Thymus (tissue), 11 donors: ENCODE measurements around the gene GRIK4. TPM values are rescaled to one million over a fixed set of nuclear protein-coding genes. Genes with fewer than 3 reads are reported as not detected.

Source experiments
- DNase-seq, 9 donors: peaks; one replicate each; pipeline ENCODE4 v3.0.0-alpha.2; 2013; ENCODE audit warnings: low spot score in 9 of 9, low read depth in 6 of 9, missing footprints in 1 of 9
- H3K27ac ChIP-seq, 2 donors: one replicate each; pipeline ENCODE4 v1.5.1; 2013; ENCODE audit warnings: control low read depth in 1 of 2, low read depth in 1 of 2, low read length in 1 of 2, mild to moderate bottlenecking in 1 of 2, moderate library complexity in 1 of 2
- H3K27me3 ChIP-seq, 2 donors: one replicate each; pipeline ENCODE4 v1.5.1; 2013; ENCODE audit warnings: low read length in 1 of 2; ENCODE audit not compliant: control insufficient read depth in 2 of 2, insufficient read depth in 1 of 2
- H3K36me3 ChIP-seq, 2 donors: one replicate each; pipeline ENCODE4 v1.5.1; 2013; ENCODE audit warnings: low read length in 1 of 2, mild to moderate bottlenecking in 1 of 2, moderate library complexity in 1 of 2; ENCODE audit not compliant: control insufficient read depth in 2 of 2, insufficient read depth in 2 of 2
- H3K4me1 ChIP-seq, 2 donors: one replicate each; pipeline ENCODE4 v1.5.1; 2013; ENCODE audit warnings: low read length in 2 of 2; ENCODE audit not compliant: control insufficient read depth in 2 of 2, insufficient read depth in 2 of 2
- H3K4me3 ChIP-seq, 2 donors: one replicate each; pipeline ENCODE4 v1.5.1; 2013; ENCODE audit warnings: low read length in 2 of 2, control low read depth in 1 of 2, mild to moderate bottlenecking in 1 of 2
- H3K9me3 ChIP-seq, 2 donors: one replicate each; pipeline ENCODE4 v1.5.1; 2013; ENCODE audit warnings: low read length in 1 of 2, mild to moderate bottlenecking in 1 of 2; ENCODE audit not compliant: control insufficient read depth in 2 of 2, insufficient read depth in 1 of 2
- WGBS: extraction: QIAGEN DNeasy Blood & Tissue Kit; methylation state at CpG from one replicate; pipeline ENCODE4 v1.1.7; 2013; 5-methylcytosine and 5-hydroxymethylcytosine counted together
- polyA plus RNA-seq: library from polyadenylated mRNA; stranded (reverse); fragments of 200-250 nt; gene quantifications from one replicate; pipeline ENCODE4 v1.2.3, GENCODE V29; 2013
- total RNA-seq: library from RNA; stranded (reverse); fragments of 120-200 nt; gene quantifications from one replicate; pipeline ENCODE4 v1.2.4, GENCODE V29; 2013
- donor health status: healthy.

GRIK4 gene
- total and polyA plus RNA-seq, 2 donors, result 0.11 to 0.19 TPM

DNA sequence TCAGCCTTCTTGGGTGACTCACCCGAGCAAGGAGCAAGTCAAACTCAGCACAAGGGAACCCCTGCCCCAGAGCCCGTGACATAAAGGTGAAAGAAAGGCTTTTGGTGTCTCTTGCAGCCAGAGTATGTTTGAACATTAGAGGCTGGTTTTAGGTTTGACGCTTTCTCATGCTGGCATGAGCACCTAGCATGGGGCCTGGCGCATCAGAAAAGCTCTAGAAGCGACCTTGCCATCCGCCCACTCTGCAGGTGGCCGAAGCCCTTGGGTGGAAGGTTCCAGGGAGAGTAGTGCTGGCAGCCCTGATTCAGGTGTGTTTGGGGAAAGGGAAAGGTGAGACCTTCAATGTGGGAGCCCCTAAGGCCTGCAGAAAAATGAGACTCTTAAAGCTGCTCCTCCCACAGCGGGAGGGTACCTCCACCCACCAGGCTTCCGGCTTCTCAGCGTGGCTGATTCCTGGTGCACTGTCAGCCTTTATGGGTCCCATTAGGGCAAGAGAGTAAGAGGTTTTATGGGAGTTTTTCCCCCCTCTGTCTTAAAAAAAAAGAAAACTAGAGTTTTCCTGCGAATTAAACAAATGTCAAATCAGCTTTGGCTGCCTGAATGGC is 88.4 kb downstream of the GRIK4 start:
- no peaks in the 10 kb centered on the region for H3K4me1 ChIP-seq
- 92% methylated on average over 11 of the region's 11 CpGs for WGBS
- no peak overlapping the region for H3K27ac ChIP-seq
- no peaks in the 10 kb centered on the region for H3K36me3 ChIP-seq
- no peaks in the 10 kb centered on the region for H3K9me3 ChIP-seq
- no peaks in the 10 kb centered on the region for H3K27me3 ChIP-seq
- no peak for DNase-seq
- no peak overlapping the region for H3K4me3 ChIP-seq

- Histone ChIP-seq H3K36me3 (no peaks in the 10 kb centered on the region), H3K27me3 (no peaks in the 10 kb centered on the region), H3K9me3 (no peaks in the 10 kb centered on the region), H3K27ac (no peak overlapping the region), H3K4me1 (no peaks in the 10 kb centered on the region), H3K4me3 (no peak overlapping the region)
- DNase-seq, result no peak
- 75% methylated on average over 4 of the region's 4 CpGs for WGBS
Observed at GRCh38 chr11:120601536-120601935, 90.0 kb downstream of the GRIK4 start.

DNA sequence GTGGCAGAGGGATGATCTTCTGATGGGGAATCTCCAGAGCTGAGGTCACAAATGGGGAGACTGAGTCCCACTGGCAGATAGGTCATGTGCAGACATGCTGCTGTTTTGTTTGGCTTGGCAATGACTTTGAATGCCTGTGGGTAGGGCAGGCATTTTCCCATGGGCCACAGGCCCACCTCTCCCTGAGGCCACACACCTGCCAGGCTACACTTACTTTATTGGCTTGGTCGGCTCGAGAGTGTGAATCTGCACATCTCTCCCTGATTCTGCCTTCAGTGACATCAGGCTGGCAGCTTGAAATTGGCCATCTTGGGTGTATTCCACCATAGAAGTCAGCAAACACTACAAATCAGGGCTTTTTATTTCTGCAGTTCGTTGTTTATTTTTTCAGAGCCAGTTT is 91.5 kb downstream of the GRIK4 start:
- H3K4me3 ChIP-seq, result no peak overlapping the region
- no peaks in the 10 kb centered on the region for H3K27me3 ChIP-seq
- no peak for DNase-seq
- WGBS, result 77% methylated on average over 3 of the region's 3 CpGs
- H3K27ac ChIP-seq, result no peak overlapping the region
- H3K9me3 ChIP-seq, result no peaks in the 10 kb centered on the region
- no peaks in the 10 kb centered on the region for H3K4me1 ChIP-seq
- H3K36me3 ChIP-seq, result no peaks in the 10 kb centered on the region

GRCh38 chr11:120605469-120605868 is 93.9 kb downstream of the GRIK4 start:
- 91% methylated on average over 4 of the region's 4 CpGs for WGBS
- H3K27ac ChIP-seq, result no peak overlapping the region

DNA sequence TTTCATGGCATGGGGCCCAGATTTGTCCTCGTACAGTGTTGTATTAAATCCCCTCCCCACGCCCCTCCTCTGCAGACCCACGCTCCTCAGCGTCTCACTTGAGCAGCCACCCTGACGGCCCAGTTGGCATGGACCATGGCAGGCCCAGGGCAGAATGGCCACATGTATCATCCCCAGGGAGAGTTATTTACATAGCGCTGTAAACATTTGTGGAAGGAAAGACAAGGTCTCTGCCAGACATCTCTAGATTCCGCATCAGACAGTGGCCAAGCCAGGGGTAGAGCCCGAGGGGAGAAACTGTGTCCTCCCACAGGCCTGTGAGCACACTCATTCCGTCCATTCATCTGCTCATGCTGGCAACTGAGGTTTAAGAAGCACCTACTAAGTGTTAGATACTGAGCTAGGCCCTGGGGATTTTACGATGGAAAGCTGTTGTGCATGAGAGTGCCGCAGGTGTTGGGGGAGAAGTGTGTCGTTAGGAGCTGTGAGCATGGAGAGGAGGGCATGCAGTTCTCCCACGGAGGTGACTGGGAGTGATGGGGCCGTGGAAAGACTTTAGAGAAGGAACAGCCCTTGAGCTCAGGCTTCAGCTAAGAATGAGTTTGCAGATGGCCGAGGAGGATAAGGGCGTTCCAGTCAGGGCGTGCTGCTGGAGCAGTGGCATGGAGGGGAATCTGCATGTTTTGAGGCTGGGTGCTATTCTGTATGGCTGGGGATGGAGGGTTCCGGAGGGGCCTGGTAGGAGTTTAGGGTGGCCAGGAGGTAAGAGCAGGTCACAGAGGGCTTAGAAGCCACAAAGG is 94.9 kb downstream of the GRIK4 start:
- WGBS, result 95% methylated on average over 18 of the region's 18 CpGs
- H3K27me3 ChIP-seq, result no peaks in the 10 kb centered on the region
- no peak overlapping the region for H3K4me3 ChIP-seq
- no peaks in the 10 kb centered on the region for H3K36me3 ChIP-seq
- H3K27ac ChIP-seq, result no peak overlapping the region
- H3K4me1 ChIP-seq, result no peaks in the 10 kb centered on the region
- H3K9me3 ChIP-seq, result no peaks in the 10 kb centered on the region
- DNase-seq, result no peak

More at GRCh38 chr11:120605469-120605868, 93.9 kb downstream of the GRIK4 start:
- DNase-seq, result peak in 1 of 9 donors; percentile 10
- H3K9me3 ChIP-seq, result no peaks in the 10 kb centered on the region
- H3K4me1 ChIP-seq, result no peaks in the 10 kb centered on the region
- H3K36me3 ChIP-seq, result no peaks in the 10 kb centered on the region
- no peak overlapping the region for H3K4me3 ChIP-seq
- H3K27me3 ChIP-seq, result no peaks in the 10 kb centered on the region

DNA sequence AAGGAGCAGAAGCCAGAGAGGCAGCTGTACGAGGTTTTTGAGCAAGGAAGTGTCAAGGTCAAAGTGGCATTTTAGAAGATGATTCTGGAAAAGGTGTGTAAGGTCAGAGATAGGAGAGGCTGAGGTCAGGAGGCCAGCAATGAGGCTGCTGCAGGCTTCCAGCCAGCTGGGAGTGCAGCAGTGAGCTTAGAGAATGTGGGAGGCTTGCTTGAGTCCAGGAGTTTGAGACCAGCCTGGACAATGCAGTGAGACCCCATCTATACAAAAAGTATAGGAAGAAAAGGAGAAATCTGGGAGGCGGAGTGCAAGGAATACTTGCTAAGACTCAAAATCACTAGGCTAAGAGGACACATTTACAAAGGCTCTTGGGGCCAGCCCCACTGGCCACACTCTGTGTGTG is 96.5 kb downstream of the GRIK4 start:
- H3K27ac ChIP-seq, result no peak overlapping the region
- no peaks in the 10 kb centered on the region for H3K36me3 ChIP-seq
- DNase-seq, result no peak
- H3K9me3 ChIP-seq, result no peaks in the 10 kb centered on the region
- H3K4me1 ChIP-seq, result no peaks in the 10 kb centered on the region
- no peaks in the 10 kb centered on the region for H3K27me3 ChIP-seq
- WGBS, result 88% methylated on average over 2 of the region's 2 CpGs
- no peak overlapping the region for H3K4me3 ChIP-seq

DNA sequence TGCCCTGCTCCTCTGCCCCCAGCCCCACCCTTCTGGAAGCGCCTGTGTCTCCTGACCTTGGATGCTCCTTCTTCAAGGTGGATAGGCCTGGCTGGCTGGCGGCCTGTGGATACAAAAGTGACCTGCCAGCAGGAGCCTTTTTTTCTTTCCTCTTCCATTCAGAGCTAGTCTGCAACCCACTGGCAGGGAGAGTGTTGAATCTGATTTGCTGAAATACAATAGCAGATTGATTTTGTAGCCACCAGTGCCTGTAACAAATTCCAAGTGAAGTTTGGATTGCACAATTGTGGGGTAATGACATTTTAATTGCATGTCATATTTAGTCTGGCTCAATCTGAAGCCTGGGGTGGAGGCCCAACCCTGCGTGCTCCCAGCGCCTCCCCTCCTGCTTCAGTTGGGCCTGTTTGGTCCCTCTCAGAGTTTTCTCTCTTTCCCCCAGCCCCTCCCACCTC is 97.2 kb downstream of the GRIK4 start:
- WGBS, result 94% methylated on average over 4 of the region's 4 CpGs
- no peak overlapping the region for H3K27ac ChIP-seq
- H3K36me3 ChIP-seq, result no peaks in the 10 kb centered on the region
- no peaks in the 10 kb centered on the region for H3K4me1 ChIP-seq
- H3K9me3 ChIP-seq, result no peaks in the 10 kb centered on the region
- no peak for DNase-seq
- H3K27me3 ChIP-seq, result no peaks in the 10 kb centered on the region
- no peak overlapping the region for H3K4me3 ChIP-seq

- Histone ChIP-seq H3K9me3 (no peaks in the 10 kb centered on the region), H3K36me3 (no peaks in the 10 kb centered on the region), H3K4me3 (no peak overlapping the region), H3K27me3 (no peaks in the 10 kb centered on the region), H3K27ac (no peak overlapping the region), H3K4me1 (no peaks in the 10 kb centered on the region)
- DNase-seq, result no peak
- WGBS, result 88% methylated on average over 8 of the region's 8 CpGs
Observed at GRCh38 chr11:120610111-120610510, 98.6 kb downstream of the GRIK4 start.

GRCh38 chr11:120611581-120611980 is 100.0 kb downstream of the GRIK4 start:
- Histone ChIP-seq H3K4me1 (no peaks in the 10 kb centered on the region), H3K9me3 (no peaks in the 10 kb centered on the region), H3K27me3 (no peaks in the 10 kb centered on the region), H3K36me3 (no peaks in the 10 kb centered on the region), H3K4me3 (no peak overlapping the region), H3K27ac (no peak overlapping the region)
- WGBS, result 87% methylated on average over 7 of the region's 7 CpGs
- DNase-seq, result no peak
